BLaER1 (cell line): ENCODE results near the gene PGGHG.
A peak's percentile ranks its signal among the peaks of the same experiment; 100 is the strongest.
"Not testable (repeated sequence)": the region's sequence is repeated elsewhere in the genome, so short reads cannot be mapped to it uniquely, and the experiment has no call there.

Source experiments
- H3K27ac ChIP-seq: shearing (Covaris generic); formaldehyde crosslinking; 2 replicates; pipeline ENCODE4 v1.8.1; 2022
- H3K27me3 ChIP-seq: shearing (Covaris generic); formaldehyde crosslinking; 2 replicates; pipeline ENCODE4 v1.8.1; 2022
- H3K36me3 ChIP-seq: shearing (Covaris generic); formaldehyde crosslinking; 2 replicates; pipeline ENCODE4 v1.8.1; 2022
- H3K4me1 ChIP-seq: shearing (Covaris generic); formaldehyde crosslinking; 2 replicates; pipeline ENCODE4 v1.8.1; 2022
- H3K4me2 ChIP-seq: shearing (Covaris generic); formaldehyde crosslinking; 2 replicates; pipeline ENCODE4 v1.8.1; 2022
- H3K4me3 ChIP-seq: shearing (Covaris generic); formaldehyde crosslinking; 2 replicates; pipeline ENCODE4 v1.8.1; 2022
- H3K9ac ChIP-seq: shearing (Covaris generic); formaldehyde crosslinking; 2 replicates; pipeline ENCODE4 v1.8.1; 2022
- H3K9me3 ChIP-seq: shearing (Covaris generic); formaldehyde crosslinking; 2 replicates; pipeline ENCODE4 v1.8.1; 2022
- H4K20me1 ChIP-seq: shearing (Covaris generic); formaldehyde crosslinking; 2 replicates; pipeline ENCODE4 v1.8.1; 2022
- Cebpa-rat ChIP-seq: shearing (Covaris generic); IDR thresholded peaks from 2 replicates; pipeline ENCODE4 v1.8.1; 2022

The PGGHG gene

DNA sequence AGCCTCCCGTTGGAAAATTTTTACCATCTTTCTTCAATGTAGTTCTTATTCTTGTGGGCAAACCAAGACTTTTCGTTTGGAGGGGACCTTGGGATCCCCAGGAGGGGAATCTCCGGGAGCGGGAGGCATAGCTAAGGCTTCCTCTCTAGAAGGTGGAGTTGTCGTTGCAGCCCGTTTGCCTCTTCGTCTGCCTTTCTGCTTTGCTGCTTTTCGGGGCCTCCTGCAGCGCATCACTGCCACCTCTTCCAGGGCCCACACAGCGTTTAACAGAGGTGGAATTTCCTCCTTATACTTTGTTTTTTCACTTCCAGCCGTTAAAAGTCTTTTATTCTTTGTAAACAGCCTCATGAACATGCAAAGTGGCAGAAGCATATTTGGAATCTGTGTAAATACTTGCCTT lies 35.2 kb downstream of the PGGHG start:
- H3K27ac ChIP-seq: 0 out of 2 replicates have a peak overlapping the region, but pooled peaks have one; percentile 22
- peaks cover 68% of the 10 kb centered on the region for H3K4me1 ChIP-seq
- H3K9ac ChIP-seq: peak overlapping the region; percentile 8; the same call in 1 of the 2 replicates

GRCh38 chr11:324593-325517 lies 35.9 kb downstream of the PGGHG start:
- H3K4me3 ChIP-seq: not testable (repeated sequence)
- H3K27ac ChIP-seq: 0 out of 2 replicates have a peak overlapping the region, but pooled peaks have one; percentile 22

More for the DNA sequence above, 35.2 kb downstream of the PGGHG start:
- Histone ChIP-seq H4K20me1 (no peaks in the 10 kb centered on the region), H3K4me3 (no peak overlapping the region), H3K9me3 (no peaks in the 10 kb centered on the region), H3K4me2 (peak overlapping the region; percentile 58), H3K27me3 (no peaks in the 10 kb centered on the region), H3K36me3 (no peaks in the 10 kb centered on the region)
- TF ChIP-seq Cebpa-rat: no peak

GRCh38 chr11:325796-326591 lies 37.1 kb downstream of the PGGHG start:
- H3K4me2 ChIP-seq: peak overlapping the region; percentile 91
- H3K9ac ChIP-seq: peak overlapping the region; percentile 76
- no peaks in the 10 kb centered on the region for H4K20me1 ChIP-seq
- H3K27me3 ChIP-seq: no peaks in the 10 kb centered on the region
- H3K36me3 ChIP-seq: no peaks in the 10 kb centered on the region
- TF ChIP-seq Cebpa-rat: no peak
- H3K9me3 ChIP-seq: no peaks in the 10 kb centered on the region
- peak overlapping the region; percentile 93 for H3K27ac ChIP-seq
- H3K4me3 ChIP-seq: peak overlapping the region; percentile 40
- peaks cover 71% of the 10 kb centered on the region for H3K4me1 ChIP-seq

More at GRCh38 chr11:324593-325517, 35.9 kb downstream of the PGGHG start:
- H3K9ac ChIP-seq: peak overlapping the region; percentile 8; the same call in 1 of the 2 replicates
- not testable (repeated sequence) for H3K9me3 ChIP-seq, H4K20me1 ChIP-seq, H3K36me3 ChIP-seq, H3K27me3 ChIP-seq
- peaks cover 68% of the 10 kb centered on the region for H3K4me1 ChIP-seq
- peak overlapping the region; percentile 58 for H3K4me2 ChIP-seq

- Histone ChIP-seq H3K4me1 (peaks cover 76% of the 10 kb centered on the region), H4K20me1 (no peaks in the 10 kb centered on the region), H3K27ac (peak overlapping the region; percentile 93), H3K27me3 (no peaks in the 10 kb centered on the region), H3K4me3 (peak overlapping the region; percentile 40), H3K4me2 (peak overlapping the region; percentile 91), H3K9me3 (no peaks in the 10 kb centered on the region), H3K36me3 (no peaks in the 10 kb centered on the region), H3K9ac (peak overlapping the region; percentile 76)
- TF ChIP-seq Cebpa-rat: no peak
Measured at GRCh38 chr11:326592-326841, 37.6 kb downstream of the PGGHG start.

- Histone ChIP-seq H3K36me3 (no peaks in the 10 kb centered on the region), H3K4me2 (peak overlapping the region; percentile 91), H3K4me1 (peaks cover 81% of the 10 kb centered on the region), H3K9me3 (no peaks in the 10 kb centered on the region), H4K20me1 (no peaks in the 10 kb centered on the region), H3K27ac (peak overlapping the region; percentile 93), H3K9ac (peak overlapping the region; percentile 76), H3K27me3 (no peaks in the 10 kb centered on the region), H3K4me3 (peak overlapping the region; percentile 40)
- no peak for TF ChIP-seq Cebpa-rat
Measured at GRCh38 chr11:326842-327580, 38.1 kb downstream of the PGGHG start.

DNA sequence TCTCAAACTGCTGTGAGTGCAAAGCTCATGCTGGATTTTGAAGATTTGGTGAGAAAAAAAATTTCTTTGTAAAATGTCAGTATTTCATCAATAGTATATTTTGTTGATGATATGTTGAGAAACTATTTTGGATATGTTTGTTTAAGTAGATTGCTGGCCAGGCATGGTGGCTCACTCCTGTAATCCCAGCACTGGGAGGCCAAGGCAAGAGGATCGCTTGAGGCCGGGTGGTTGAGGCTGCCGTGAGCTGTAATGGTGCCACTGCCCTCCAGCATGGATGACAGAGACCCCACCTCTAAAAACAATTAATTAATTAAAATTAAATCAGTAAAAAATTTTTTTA lies 38.6 kb downstream of the PGGHG start:
- Histone ChIP-seq H3K4me3 (peak overlapping the region; percentile 40), H3K27me3 (no peaks in the 10 kb centered on the region), H3K4me1 (peaks cover 87% of the 10 kb centered on the region), H4K20me1 (no peaks in the 10 kb centered on the region), H3K27ac (peak overlapping the region; percentile 93), H3K36me3 (no peaks in the 10 kb centered on the region), H3K9ac (peak overlapping the region; percentile 76), H3K4me2 (peak overlapping the region; percentile 91), H3K9me3 (no peaks in the 10 kb centered on the region)
- TF ChIP-seq Cebpa-rat: no peak

GRCh38 chr11:328012-328411 lies 39.1 kb downstream of the PGGHG start:
- H4K20me1 ChIP-seq: no peaks in the 10 kb centered on the region
- no peak for TF ChIP-seq Cebpa-rat
- peak overlapping the region; percentile 91 for H3K4me2 ChIP-seq
- H3K4me1 ChIP-seq: peaks cover 91% of the 10 kb centered on the region
- H3K9ac ChIP-seq: peak overlapping the region; percentile 76
- H3K4me3 ChIP-seq: peak overlapping the region; percentile 28; the same call in 1 of the 2 replicates
- no peaks in the 10 kb centered on the region for H3K27me3 ChIP-seq
- no peaks in the 10 kb centered on the region for H3K36me3 ChIP-seq
- 0 out of 2 replicates have a peak, but pooled peaks cover 3% of the 10 kb centered on the region for H3K9me3 ChIP-seq
- peak overlapping the region; percentile 93 for H3K27ac ChIP-seq

- H3K36me3 ChIP-seq, H4K20me1 ChIP-seq, H3K27me3 ChIP-seq, H3K9me3 ChIP-seq, H3K9ac ChIP-seq, H3K4me3 ChIP-seq: not testable (repeated sequence)
- Histone ChIP-seq H3K4me2 (peak overlapping the region; percentile 91), H3K4me1 (peaks cover 94% of the 10 kb centered on the region), H3K27ac (peak overlapping the region; percentile 93)
Measured at GRCh38 chr11:328516-329100, 39.7 kb downstream of the PGGHG start.

DNA sequence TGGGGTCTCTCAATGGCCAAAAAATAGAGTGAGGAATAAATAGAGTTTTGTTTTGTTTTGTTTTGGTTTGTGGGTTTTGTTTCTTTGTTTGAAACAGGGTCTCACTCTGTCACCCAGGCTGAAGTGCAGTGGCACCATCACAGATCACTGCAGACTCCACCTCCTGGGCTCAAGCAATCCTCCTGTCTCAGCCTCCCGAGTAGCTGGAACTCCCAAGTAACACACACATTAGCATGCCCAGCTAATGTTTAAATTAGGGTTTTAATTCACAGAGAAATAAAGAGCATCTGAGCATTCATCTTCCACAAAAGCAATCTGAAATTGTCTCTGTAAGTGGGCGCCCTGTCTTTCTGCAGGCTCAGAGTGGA lies 40.9 kb downstream of the PGGHG start:
- Histone ChIP-seq H3K9me3 (0 out of 2 replicates have a peak, but pooled peaks cover 6% of the 10 kb centered on the region), H4K20me1 (no peaks in the 10 kb centered on the region), H3K4me3 (no peak overlapping the region), H3K27me3 (no peaks in the 10 kb centered on the region), H3K27ac (peak overlapping the region; percentile 74), H3K4me2 (peak overlapping the region; percentile 91), H3K36me3 (no peaks in the 10 kb centered on the region), H3K4me1 (peaks cover 90% of the 10 kb centered on the region), H3K9ac (no peak overlapping the region; the same call in 1 of the 2 replicates)
- TF ChIP-seq Cebpa-rat: no peak
